GM21723 (cell line): ENCODE measurements around the gene RALGAPB.
"Not testable (repeated sequence)": the region's sequence is repeated elsewhere in the genome, so short reads cannot be mapped to it uniquely, and the experiment has no call there.

Source experiments
- ATAC-seq: cut with Tn5 transposase; IDR thresholded peaks from one replicate; pipeline ENCODE4 v1.9.1; 2021; ENCODE audit warnings: mild to moderate bottlenecking, moderate library complexity; ENCODE audit not compliant: unreplicated experiment

The RALGAPB gene

GRCh38 chr20:38472513-38473366, at the start of gene RALGAPB:
TSS of gene RALGAPB (plus strand) at chr20:38472843. CDS start at chr20:38488433, 15,590 bp downstream.
- ATAC-seq = peak; percentile 90

GRCh38 chr20:38423541-38423940, 49.1 kb upstream of the RALGAPB start:
- ATAC-seq = no peak

- ATAC-seq = no peak
Measured at GRCh38 chr20:38424401-38424800, 48.2 kb upstream of the RALGAPB start.

- ATAC-seq = no peak
Measured at GRCh38 chr20:38426006-38426897, 46.4 kb upstream of the RALGAPB start.

- no peak for ATAC-seq
Measured at GRCh38 chr20:38427655-38428023, 45.0 kb upstream of the RALGAPB start.

GRCh38 chr20:38428800-38429199, 43.8 kb upstream of the RALGAPB start:
- ATAC-seq = no peak

GRCh38 chr20:38429301-38429700, 43.3 kb upstream of the RALGAPB start:
- no peak for ATAC-seq

- ATAC-seq = no peak
Measured at GRCh38 chr20:38430679-38431325, 41.8 kb upstream of the RALGAPB start.

- ATAC-seq = no peak
Measured at GRCh38 chr20:38432292-38432691, 40.4 kb upstream of the RALGAPB start.

GRCh38 chr20:38432870-38433269, 39.8 kb upstream of the RALGAPB start:
- ATAC-seq = not testable (repeated sequence)

GRCh38 chr20:38433304-38433972, 39.2 kb upstream of the RALGAPB start:
- ATAC-seq = no peak

- no peak for ATAC-seq
Measured at GRCh38 chr20:38434301-38434741, 38.3 kb upstream of the RALGAPB start.

- ATAC-seq = peak; percentile 75
Measured at GRCh38 chr20:38434770-38435554, 37.7 kb upstream of the RALGAPB start, which contains the start of gene SNHG17. TSS of gene SNHG17 (minus strand) at chr20:38435328.

GRCh38 chr20:38435555-38435939, 37.1 kb upstream of the RALGAPB start:
- ATAC-seq = no peak

- ATAC-seq = no peak
Measured at GRCh38 chr20:38437796-38438195, 34.8 kb upstream of the RALGAPB start.

- ATAC-seq = not testable (repeated sequence)
Measured at GRCh38 chr20:38441110-38441509, 31.5 kb upstream of the RALGAPB start.

GRCh38 chr20:38441916-38442315, 30.7 kb upstream of the RALGAPB start:
- no peak for ATAC-seq

GRCh38 chr20:38445381-38445796, 27.3 kb upstream of the RALGAPB start:
- ATAC-seq = no peak

GRCh38 chr20:38445901-38446425, 26.7 kb upstream of the RALGAPB start:
- ATAC-seq = no peak
